Islet of Langerhans (tissue), 1 donor: Measurements from ENCODE around the gene LMLN.
"Not testable (repeated sequence)": the region's sequence is repeated elsewhere in the genome, so short reads cannot be mapped to it uniquely, and the experiment has no call there.

Experiments used
- FAIRE-seq: peaks from one replicate; lab custom pipeline; 2011; peaks lifted over from hg19 to GRCh38; lab: Jason Lieb, UNC

The LMLN gene

DNA sequence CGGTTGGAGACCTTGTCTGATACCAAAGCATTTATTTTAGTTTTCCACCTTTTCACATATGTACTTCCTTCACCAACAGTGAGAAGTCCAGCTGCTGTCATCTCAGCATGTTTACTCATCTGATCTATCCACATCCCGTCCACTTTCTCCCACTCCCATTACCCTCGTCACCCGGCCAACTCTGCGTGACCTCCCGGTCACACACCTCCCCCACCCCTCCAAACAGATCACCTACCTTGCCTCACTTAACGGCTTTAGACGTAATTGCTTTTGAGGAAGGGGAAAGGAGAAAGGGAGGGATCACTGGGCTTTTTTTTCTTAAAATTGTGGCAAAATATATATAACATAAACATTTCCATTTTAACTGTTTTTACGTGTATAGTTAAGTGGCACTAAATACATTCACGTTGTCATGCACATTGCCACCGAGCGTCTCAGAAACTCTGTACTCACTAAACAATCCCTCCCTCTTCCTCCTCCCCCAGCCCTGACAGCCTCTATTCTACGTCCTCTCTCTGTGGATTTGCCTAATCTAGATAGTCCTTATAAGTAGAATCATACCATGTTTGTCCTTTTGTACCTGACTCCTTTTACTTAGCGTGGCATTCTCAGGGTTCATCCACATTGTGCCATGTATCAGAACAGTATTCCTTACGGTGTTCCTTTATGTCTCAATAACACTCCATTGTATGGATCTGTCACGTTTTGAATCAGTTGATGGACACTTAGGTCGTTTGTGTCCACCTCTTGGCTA, 67.2 kb downstream of the LMLN start:
- FAIRE-seq = no peak

GRCh38 chr3:198027799-198028390, 67.9 kb downstream of the LMLN start:
- no peak for FAIRE-seq

GRCh38 chr3:198028718-198029117, 68.7 kb downstream of the LMLN start:
- FAIRE-seq = no peak

GRCh38 chr3:198030125-198030524, 70.1 kb downstream of the LMLN start:
- FAIRE-seq = no peak

- FAIRE-seq = no peak
Observed at GRCh38 chr3:198030726-198031125, 70.7 kb downstream of the LMLN start.

- FAIRE-seq = no peak
Observed at GRCh38 chr3:198032039-198032936, 72.3 kb downstream of the LMLN start.

GRCh38 chr3:198043119-198043518, 83.1 kb downstream of the LMLN start:
- FAIRE-seq = no peak

GRCh38 chr3:198046120-198046857, 86.3 kb downstream of the LMLN start:
- FAIRE-seq = no peak

DNA sequence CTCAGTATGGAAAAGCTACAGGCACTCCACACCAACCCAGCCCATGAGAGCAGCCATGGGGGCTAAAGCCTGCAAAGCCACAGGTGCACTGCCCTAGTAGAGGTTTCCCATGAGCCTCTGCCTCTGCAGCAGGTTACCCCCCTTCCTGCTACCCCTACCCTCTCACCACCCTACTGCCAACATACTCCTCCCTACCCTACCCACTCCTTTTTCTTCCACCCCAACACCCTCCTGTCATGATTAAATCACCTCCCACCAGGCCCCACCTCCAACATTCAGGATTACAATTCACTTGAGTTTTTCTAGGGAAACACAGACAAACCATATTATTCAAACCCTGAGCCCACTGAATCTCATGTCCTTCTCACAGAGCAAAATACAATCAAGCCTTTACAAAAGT, 88.4 kb downstream of the LMLN start:
- FAIRE-seq = no peak

DNA sequence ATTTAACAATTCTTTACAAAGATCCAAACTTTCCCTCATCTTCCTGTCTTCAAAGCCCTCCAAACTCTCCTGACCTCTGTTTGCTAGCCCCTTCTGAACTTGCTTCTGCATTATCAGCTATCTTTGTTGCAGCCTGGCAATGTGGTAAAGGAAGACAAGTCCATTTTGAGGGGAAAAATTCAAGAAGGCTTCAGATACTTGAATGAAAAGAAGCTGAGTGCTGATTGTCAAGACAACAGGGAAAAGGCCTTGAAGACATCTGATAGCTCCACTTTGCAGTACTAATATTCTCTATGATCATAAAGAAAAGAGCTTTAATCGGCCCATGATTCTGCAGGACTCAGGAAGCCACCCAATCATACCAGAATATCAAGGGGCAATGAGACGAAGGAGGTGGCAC, 91.8 kb downstream of the LMLN start:
- FAIRE-seq = no peak

- not testable (repeated sequence) for FAIRE-seq
Observed at GRCh38 chr3:198053462-198053861, 93.4 kb downstream of the LMLN start.

GRCh38 chr3:198061119-198062067, 101.4 kb downstream of the LMLN start:
- no peak for FAIRE-seq

DNA sequence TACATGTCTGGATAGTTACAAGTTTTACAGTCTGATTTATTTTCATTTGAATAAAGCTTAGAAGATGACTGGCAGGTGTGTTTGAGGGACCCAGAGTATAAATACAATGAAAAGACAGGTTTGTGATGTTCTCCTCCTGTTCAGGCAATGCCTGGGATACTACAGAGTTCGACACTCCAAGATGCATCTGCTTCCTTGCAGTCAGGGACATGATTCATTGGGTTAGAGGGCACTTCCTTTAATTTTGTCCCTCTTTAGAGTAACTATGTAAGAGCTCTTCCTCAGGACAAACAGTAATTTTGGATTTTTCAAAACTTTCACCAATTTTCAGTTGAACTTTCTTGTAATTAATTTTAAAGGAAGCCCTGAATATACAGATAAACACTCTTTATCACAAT, 102.0 kb downstream of the LMLN start:
- FAIRE-seq = no peak

GRCh38 chr3:198064420-198064819, 104.4 kb downstream of the LMLN start:
- no peak for FAIRE-seq

DNA sequence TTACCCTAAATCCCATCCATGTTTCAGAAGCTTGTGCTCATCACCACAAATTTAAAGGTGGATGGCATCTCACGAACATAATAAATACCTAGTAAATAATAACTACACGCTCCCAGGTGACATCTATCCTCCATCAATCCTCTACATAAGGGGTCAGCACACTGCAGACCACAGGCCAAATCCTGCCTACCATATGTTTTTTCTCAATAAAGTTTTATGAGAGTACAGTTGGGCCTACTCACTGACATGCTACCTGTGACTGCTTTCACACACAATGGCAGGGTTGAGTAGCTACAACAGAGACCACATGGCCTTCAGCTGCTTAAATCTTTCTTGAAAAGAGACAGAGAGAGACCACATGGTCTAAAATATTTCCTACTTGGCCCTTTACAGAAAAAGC, 105.9 kb downstream of the LMLN start:
- FAIRE-seq = no peak

- FAIRE-seq = no peak
Observed at GRCh38 chr3:198067416-198067815, 107.4 kb downstream of the LMLN start.

DNA sequence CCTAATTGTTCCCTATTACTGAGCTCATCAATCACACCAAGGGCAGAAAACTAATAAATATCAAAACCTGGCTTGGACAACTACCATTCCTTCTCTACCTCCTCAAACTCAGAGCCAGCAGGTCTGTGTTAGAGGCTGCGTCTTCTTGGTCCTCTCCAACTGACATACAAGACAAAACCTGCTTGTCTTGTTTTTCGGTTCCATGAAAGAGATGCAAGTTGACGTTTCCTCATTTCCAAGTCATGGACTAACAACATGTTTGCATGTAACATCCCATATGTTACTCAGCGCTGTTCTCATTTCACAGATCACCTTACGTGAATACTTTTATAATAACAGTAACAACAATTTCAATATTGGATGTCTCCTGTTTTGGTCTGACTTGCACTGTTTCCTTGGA, 110.9 kb downstream of the LMLN start:
- no peak for FAIRE-seq

GRCh38 chr3:198071602-198072287, 111.7 kb downstream of the LMLN start:
- FAIRE-seq = no peak

- FAIRE-seq = no peak
Observed at GRCh38 chr3:198076722-198077308, 116.8 kb downstream of the LMLN start.
